ENCODE results near the gene DIDO1. TPM values are rescaled to one million over a fixed set of nuclear protein-coding genes. Genes with fewer than 3 reads are reported as not detected.

DIDO1 gene
- total RNA-seq, 1 experiment from 2014 or later, result 77.1 TPM

- TF ChIP-seq, protein P1, sequence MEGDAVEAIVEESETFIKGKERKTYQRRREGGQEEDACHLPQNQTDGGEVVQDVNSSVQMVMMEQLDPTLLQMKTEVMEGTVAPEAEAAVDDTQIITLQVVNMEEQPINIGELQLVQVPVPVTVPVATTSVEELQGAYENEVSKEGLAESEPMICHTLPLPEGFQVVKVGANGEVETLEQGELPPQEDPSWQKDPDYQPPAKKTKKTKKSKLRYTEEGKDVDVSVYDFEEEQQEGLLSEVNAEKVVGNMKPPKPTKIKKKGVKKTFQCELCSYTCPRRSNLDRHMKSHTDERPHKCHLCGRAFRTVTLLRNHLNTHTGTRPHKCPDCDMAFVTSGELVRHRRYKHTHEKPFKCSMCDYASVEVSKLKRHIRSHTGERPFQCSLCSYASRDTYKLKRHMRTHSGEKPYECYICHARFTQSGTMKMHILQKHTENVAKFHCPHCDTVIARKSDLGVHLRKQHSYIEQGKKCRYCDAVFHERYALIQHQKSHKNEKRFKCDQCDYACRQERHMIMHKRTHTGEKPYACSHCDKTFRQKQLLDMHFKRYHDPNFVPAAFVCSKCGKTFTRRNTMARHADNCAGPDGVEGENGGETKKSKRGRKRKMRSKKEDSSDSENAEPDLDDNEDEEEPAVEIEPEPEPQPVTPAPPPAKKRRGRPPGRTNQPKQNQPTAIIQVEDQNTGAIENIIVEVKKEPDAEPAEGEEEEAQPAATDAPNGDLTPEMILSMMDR (IDR thresholded peaks at IDR 0.05; ENCODE audit: unreplicated experiment), result no peak
- BruUV-seq (replicated peaks), result no TSS peak
These were observed 28.0 kb downstream of the DIDO1 start for GRCh38 chr20:62898093-62898964.

GRCh38 chr20:62897666-62898065, 28.6 kb downstream of the DIDO1 start:
- Mint-ChIP-seq H3K4me3 (ENCODE audit: low read depth, unreplicated experiment) (peak overlapping the region; percentile 28), H3K36me3 (ENCODE audit: insufficient read depth, unreplicated experiment) (peaks cover 94% of the 10 kb centered on the region)

More at GRCh38 chr20:62898093-62898964, 28.0 kb downstream of the DIDO1 start:
- no peak overlapping the region for H3K4me3 Mint-ChIP-seq (ENCODE audit: low read depth, unreplicated experiment)
- DNase-seq, result no peak
- H3K9me3 Mint-ChIP-seq (ENCODE audit: low read depth, unreplicated experiment), result no peaks in the 10 kb centered on the region
- CTCF ChIA-PET, result interaction anchor here (0.6 kb wide), 1 partner anchor 204 kb away, joined by 3 read pairs; no protein-coding TSS in a partner anchor
- H3K36me3 Mint-ChIP-seq (ENCODE audit: insufficient read depth, unreplicated experiment), result peaks cover 94% of the 10 kb centered on the region
- intact Hi-C loops (cut with micrococcal nuclease; ENCODE audit: unreplicated experiment), result no loop called here
- H3K27ac Mint-ChIP-seq (ENCODE audit: unreplicated experiment), result peak overlapping the region; percentile 5
- H3K27me3 Mint-ChIP-seq (ENCODE audit: unreplicated experiment), result no peaks in the 10 kb centered on the region
- H3K4me1 Mint-ChIP-seq (ENCODE audit: low read depth, unreplicated experiment), result peaks cover 19% of the 10 kb centered on the region

GRCh38 chr20:62896526-62896925, 29.8 kb downstream of the DIDO1 start:
- no peak overlapping the region for H3K27ac Mint-ChIP-seq (ENCODE audit: unreplicated experiment)
- H3K9me3 Mint-ChIP-seq (ENCODE audit: low read depth, unreplicated experiment), result no peaks in the 10 kb centered on the region
- H3K27me3 Mint-ChIP-seq (ENCODE audit: unreplicated experiment), result no peaks in the 10 kb centered on the region
- intact Hi-C loops (cut with micrococcal nuclease; ENCODE audit: unreplicated experiment), result no loop called here
- no peak for DNase-seq
- H3K36me3 Mint-ChIP-seq (ENCODE audit: insufficient read depth, unreplicated experiment), result peaks cover 94% of the 10 kb centered on the region
- peaks cover 18% of the 10 kb centered on the region for H3K4me1 Mint-ChIP-seq (ENCODE audit: low read depth, unreplicated experiment)
- CTCF ChIA-PET, result no interaction called here
- no TSS peak for BruUV-seq (replicated peaks)
- TF ChIP-seq, protein P1 (IDR thresholded peaks at IDR 0.05; ENCODE audit: unreplicated experiment), result no peak
- H3K4me3 Mint-ChIP-seq (ENCODE audit: low read depth, unreplicated experiment), result no peak overlapping the region

More at GRCh38 chr20:62897666-62898065, 28.6 kb downstream of the DIDO1 start:
- peaks cover 19% of the 10 kb centered on the region for H3K4me1 Mint-ChIP-seq (ENCODE audit: low read depth, unreplicated experiment)
- no peak overlapping the region for H3K27ac Mint-ChIP-seq (ENCODE audit: unreplicated experiment)
- intact Hi-C loops (cut with micrococcal nuclease; ENCODE audit: unreplicated experiment), result no loop called here
- CTCF ChIA-PET, result interaction anchor here (0.5 to 1.0 kb wide), 2 partner anchors 10 to 41 kb away, joined by 3 read pairs; no protein-coding TSS in a partner anchor
- BruUV-seq (replicated peaks), result no TSS peak
- DNase-seq, result no peak
- TF ChIP-seq, protein P1 (IDR thresholded peaks at IDR 0.05; ENCODE audit: unreplicated experiment), result no peak
- H3K27me3 Mint-ChIP-seq (ENCODE audit: unreplicated experiment), result no peaks in the 10 kb centered on the region
- H3K9me3 Mint-ChIP-seq (ENCODE audit: low read depth, unreplicated experiment), result no peaks in the 10 kb centered on the region

DNA sequence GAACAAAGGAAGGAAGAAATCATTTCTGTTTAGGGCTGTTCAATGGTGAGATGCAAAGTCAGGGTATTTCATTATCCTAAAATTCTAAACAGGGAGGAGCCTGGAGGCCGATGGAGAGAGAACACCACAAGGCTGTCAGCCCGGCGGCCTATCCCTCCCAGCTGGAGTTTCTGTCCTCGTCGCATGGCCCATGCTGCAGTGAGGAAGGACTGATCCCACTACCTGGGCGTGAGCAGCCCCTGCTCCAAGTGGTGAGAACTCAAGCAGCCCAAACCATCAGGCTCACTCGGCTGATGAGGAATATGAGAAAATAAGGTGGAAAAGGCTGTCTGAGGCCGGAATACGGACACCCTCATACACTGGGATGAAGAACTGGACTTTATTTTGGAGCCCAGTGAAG, 30.8 kb downstream of the DIDO1 start:
- no TSS peak for BruUV-seq (replicated peaks)
- Mint-ChIP-seq H3K4me1 (ENCODE audit: low read depth, unreplicated experiment) (peaks cover 9% of the 10 kb centered on the region), H3K9me3 (ENCODE audit: low read depth, unreplicated experiment) (no peaks in the 10 kb centered on the region), H3K4me3 (ENCODE audit: low read depth, unreplicated experiment) (no peak overlapping the region), H3K27me3 (ENCODE audit: unreplicated experiment) (no peaks in the 10 kb centered on the region), H3K27ac (ENCODE audit: unreplicated experiment) (no peak overlapping the region), H3K36me3 (ENCODE audit: insufficient read depth, unreplicated experiment) (peaks cover 92% of the 10 kb centered on the region)
- TF ChIP-seq, protein P1 (IDR thresholded peaks at IDR 0.05; ENCODE audit: unreplicated experiment), result no peak
- no peak for DNase-seq
- intact Hi-C loops (cut with micrococcal nuclease; ENCODE audit: unreplicated experiment), result no loop called here
- CTCF ChIA-PET, result interaction anchor here (0.9 kb wide), 1 partner anchor 22 kb away, joined by 3 read pairs; no protein-coding TSS in a partner anchor

All from Calu3 (cell line).